NK-92 (cell line): ENCODE data around the gene SDF2L1.
"Not testable (repeated sequence)": the region's sequence is repeated elsewhere in the genome, so short reads cannot be mapped to it uniquely, and the experiment has no call there.

Experiments
- DNase-seq: peaks from one replicate; lab custom pipeline; 2025; ENCODE audit not compliant: unreplicated experiment; lab: John Stamatoyannopoulos, UW

The SDF2L1 gene, protein sequence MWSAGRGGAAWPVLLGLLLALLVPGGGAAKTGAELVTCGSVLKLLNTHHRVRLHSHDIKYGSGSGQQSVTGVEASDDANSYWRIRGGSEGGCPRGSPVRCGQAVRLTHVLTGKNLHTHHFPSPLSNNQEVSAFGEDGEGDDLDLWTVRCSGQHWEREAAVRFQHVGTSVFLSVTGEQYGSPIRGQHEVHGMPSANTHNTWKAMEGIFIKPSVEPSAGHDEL

DNA sequence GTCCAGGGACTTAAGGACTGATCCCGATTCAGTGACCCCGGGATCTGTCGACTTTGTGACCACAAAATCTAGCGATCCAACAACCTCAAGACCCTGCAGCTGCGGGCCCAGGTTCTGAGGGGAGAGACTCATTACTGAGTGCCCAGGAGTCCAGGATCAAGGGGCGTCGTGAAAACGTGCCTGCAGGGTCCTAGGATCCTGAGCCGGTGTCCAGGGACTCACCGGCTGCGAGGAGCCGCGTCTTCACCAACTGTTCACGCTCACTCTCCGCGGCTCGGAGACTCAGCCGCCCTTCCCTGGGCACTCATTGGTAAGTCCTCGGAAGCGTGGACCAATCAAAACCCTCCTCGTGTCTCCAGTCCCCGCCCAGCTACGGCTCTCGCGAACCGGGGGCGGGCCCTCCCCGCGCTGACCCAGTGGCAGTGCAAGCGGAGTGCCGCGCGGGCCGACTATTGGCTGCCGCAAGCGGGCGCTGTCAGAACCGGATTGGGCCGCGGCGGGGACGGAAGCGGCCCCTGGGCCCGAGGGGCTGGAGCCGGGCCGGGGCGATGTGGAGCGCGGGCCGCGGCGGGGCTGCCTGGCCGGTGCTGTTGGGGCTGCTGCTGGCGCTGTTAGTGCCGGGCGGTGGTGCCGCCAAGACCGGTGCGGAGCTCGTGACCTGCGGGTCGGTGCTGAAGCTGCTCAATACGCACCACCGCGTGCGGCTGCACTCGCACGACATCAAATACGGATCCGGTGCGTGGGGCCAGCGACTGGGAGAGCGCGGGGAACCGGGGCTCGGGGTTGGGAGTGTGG is at the start of gene SDF2L1:
Gene SDF2L1, plus strand, starts transcription at position 514 of the 795 bp plus-strand sequence. Its CDS starts 35 bp downstream, at position 549.
- peak; percentile 82 for DNase-seq

DNA sequence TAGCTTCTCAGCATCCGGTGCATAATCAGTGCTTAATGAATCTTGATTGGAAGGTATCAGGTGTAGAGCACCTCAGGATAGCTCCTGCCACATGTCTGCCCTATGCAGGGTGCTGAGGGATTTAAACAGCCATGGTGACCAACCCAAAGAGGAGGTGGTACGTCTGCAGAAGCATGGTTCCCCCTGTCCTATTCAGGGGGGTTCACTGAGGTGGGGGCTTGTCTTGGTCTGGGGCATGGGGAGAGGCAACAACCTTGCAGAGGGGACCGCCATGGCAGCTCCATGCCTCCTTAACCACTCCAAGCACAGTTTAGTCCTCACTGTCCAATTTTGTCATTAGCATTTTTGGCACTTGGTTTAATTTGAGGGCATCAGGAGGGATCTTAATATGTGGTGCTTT is 49.7 kb upstream of the SDF2L1 start:
- DNase-seq, result no peak

DNA sequence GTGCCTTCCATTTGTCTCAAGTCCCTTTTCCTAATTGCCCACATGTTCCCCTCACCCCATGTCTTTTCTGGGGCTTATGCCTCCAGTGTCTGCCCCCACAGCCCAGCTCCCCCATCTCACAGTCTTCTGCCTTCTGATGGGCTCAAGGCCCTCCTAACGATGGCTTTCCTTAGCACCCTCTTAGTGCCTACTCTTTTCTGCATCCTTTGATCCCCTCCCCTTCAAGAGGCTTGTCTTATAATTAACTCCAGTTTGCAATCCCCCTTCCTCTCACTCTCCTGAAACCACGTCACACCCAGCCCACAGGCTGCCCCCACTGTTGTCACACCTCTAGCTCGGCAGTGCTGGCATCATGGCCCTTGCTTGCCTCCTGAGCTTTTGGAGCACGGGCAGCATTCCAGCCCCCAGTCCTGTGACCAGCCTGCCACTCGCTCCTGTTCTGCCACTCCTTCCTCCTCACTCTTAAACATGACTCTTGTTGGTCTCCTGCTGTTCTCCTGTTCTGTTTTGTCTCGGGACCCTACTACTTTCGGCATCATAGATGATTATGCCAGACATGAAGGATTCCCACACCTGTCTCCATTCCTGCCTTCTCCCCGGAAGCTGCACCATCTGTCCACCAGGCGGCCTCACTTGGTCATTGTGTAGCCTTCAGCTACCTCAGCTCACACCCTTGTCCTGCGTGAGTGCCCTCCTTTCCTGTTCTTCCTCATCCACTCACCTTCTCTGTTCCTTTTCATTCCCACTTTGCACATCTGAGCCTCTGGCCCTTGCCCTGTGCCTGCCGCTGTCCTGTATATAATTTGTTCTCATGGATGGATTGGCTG is 48.5 kb upstream of the SDF2L1 start:
- DNase-seq, result no peak

DNA sequence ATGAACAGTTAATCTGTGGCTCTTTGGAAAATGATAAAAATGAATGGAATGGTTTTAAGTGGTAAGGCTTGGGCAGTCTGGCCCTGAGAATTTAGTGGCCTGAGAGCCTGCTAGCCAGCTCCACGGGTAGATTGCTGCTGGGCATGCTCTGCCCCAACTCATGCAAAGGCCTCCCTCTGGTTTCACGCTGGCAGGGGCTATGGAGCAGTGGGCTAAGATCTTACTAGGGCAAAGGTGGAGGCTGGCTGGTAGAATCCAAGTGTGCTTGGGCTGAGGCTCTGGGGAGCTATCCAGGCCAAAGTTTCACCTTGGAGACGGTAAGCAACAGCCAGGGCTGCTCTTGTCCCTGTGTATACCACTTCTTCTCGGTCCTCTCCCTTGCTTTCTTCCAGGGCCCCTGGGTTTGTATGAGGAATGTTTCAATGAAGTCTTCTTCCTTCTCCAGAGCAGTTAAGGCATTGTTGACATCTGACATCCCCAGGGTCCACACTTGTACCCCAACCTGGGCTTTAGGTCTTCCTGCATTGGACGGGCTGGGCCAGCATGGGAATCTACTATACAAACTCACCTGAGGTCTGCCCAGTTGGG is 47.1 kb upstream of the SDF2L1 start:
- no peak for DNase-seq

DNA sequence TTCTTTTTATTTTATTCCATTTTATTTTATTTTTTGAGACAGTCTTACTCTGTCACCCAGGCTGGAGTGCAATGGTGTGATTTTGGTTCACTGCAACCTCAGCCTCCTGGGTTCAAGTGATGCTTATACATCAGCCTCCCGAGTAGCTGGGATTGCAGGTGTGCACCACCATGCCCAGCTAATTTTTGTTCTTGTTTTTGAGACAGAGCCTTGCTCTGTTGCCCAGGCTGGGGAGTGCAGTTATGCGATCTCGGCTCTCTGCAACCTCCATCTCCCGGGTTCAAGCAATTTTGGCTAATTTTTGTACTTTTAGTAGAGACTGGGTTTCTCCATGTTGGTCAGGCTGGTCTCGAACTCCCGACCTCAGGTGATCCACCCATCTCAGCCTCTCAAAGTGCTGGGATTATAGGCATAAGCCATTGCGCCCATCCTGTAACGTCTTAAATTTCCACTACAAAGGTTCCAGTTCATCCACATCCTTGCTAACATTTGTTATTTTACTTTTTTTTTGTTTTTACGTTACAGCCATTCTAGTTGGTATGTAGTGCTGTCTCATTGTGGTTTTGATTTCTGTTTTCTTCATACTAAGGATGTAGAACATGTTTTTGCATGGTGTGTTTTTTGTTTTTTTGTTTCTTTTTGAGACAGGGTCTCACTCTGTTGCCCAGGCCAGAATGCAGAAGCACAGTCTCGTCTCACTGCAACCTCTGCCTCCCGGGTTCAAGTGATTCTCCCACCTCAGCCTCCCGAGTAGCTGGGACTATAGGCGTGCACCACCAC is 45.6 kb upstream of the SDF2L1 start:
- not testable (repeated sequence) for DNase-seq

DNA sequence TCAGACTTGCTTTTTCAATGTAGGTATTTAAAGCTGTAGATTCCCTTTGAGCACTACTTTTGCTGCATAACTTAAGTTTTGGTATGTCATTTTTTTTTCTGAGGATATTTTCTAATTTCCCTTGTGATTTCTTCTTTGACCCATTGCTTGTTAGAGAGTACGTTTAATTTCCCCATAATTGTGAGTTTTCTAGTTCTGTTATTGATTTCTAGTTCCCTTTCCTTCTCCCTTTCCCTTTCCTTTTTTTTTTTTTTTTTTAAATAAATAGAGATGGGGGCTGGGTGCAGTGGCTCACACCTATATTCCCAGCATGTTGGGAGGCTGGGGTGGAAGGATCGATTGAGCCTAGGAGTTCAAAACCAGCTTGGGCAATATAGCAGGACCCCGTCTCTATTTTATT is 43.8 kb upstream of the SDF2L1 start:
- no peak for DNase-seq

DNA sequence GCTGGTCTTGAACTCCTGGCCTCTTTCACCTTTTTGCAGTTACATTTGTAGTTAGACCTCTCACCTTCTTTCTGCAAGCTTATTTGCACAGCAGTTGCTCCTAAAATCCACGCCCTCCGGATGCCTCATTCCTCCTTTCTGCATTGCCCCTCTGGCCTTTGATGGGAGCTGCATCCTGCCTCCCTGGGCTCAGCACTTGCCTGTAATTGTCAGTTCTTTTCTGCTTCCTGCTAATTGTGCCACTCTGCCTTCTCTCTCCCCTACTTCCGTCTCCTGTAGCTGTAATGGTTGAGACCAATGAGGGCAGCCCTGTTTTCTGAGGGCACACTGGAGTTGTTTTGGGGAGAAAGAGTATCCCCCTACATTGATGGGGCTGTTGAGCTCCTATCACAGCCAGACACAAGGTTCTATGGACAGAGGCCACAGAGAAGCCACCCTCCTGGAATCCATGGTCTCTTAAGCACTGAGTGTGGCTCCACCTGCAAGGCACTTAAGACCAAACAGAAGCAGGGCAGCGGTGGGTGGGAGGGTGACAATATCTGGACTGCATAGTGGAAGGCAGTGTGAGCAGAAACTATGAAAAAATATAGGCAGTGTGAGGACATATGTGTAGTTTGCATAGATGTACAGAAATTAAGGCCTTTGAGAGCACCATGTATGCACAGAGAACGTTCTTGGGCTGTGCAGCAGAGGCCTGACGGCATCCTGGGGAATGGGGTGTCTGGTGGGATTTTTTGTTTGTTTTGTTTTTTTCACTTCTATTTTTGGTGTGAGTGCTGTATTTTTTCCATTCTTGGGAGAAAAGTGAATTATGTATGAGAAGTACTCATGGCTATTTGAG is 42.8 kb upstream of the SDF2L1 start:
- DNase-seq, result no peak

DNA sequence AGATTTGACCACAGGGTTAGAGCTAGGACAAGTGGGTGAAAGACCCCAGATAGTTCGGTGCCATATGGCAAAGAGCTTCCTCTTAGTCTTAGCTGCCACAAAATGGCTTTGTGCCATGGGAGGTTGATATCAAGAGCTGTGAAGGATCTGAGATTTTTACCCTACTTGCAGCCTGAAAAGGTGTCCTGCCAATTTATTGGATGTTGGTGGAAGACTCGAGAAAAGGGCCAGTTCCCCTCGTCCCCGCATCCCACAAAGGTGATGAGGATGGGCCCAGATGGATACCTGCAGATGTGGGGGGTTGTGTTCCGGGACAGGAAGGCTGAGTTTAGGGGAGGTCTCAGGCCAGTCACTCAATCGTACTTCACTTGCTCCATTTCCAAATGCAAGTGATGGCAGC is 39.5 kb upstream of the SDF2L1 start:
- no peak for DNase-seq

DNA sequence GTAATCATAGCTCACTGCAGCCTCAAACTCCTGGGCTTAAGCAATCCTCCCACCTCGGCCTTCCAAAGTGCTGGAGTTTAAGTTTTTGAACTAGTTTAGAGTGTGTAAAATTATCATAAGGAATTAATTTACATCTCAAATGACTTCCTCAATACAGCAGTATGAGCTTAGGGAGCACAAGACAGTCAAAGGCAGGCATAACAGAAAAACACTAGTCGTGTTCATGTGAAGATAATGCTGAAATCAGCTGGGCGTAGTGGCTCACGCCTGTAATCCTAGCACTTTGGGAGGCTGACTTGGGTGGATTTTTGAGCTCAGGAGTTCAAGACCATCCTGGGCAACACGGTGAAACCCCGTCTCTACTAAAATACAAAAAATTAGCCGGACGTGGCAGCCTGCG is 38.1 kb upstream of the SDF2L1 start:
- DNase-seq, result no peak

DNA sequence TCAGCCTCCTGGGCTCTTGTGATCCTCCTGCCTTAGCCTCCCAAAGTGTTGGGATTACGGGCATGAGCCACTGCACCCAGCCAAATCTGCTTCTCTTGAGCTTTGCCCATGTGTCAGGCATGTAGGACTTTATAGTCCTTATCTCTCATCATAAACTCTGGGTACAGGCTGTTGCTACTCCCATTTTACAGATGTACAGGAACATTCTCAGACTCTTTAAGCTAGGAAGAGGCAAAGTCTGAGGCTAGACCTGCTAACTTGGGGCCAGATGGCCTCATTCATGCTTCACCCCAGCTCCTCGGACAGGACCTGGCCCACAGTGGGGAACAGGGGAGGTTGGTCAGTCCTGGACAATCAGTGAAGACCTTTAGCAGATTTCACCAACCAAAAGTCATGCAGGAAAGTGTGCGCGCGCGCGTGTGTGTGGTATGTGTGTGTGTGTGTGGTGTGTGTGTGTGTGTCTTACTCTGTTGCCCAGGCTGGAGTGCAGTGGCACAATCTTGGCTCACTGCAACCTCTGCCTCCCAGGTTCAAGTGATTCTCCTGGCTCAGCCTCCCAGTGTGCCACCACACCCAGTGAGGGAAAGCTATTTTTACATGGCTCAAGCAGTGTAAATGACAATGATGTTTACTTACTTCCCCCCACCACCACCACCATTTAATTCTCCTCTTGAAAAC is 36.1 kb upstream of the SDF2L1 start:
- DNase-seq, result no peak

DNA sequence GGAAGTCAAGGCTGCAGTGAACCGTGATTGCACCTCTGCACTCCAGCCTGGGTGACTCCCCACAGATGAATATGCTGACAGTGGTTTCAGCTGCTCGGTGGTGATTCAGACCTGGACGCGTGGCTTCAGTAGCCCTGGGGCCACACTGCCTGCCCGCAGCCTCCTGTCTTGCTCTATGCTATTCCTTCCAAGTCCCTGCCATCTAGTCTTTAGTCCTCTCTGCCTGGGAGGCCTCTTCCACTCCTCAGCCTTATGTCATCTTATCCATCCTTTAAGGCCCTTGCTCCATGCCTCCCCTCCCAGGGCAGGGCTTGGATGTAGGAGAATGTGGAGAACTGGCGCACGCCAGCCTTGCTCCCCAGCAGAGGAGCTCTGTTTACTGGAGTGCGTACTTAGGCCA is 35.3 kb upstream of the SDF2L1 start:
- DNase-seq, result no peak

DNA sequence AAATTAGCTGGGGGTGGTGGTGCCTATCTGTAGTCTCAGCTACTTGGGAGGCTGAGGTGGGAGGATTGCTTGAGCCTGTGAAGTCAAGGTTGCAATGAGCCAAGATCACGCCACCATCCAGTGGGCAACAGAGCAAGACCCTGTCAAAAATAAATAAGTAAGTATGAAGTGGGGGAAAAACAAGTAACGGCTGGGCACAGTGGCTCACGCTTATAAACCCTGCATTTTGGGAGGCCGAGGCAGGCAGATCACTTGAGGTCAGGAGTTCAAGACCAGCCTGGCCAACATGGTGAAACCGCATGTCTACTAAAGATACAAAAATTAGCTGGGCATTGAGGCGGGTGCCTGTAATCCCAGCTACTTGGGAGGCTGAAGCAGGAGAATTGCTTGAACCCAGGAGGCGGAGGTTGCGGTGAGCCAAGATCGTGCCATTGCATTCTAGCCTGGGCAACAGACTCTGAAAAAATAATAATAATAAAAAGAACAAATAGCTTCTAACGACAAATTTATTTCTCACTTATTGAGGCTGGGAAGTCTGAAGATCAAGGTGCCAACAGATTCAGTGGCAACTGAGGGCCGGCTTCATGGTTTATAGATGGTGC is 32.4 kb upstream of the SDF2L1 start:
- DNase-seq, result not testable (repeated sequence)

DNA sequence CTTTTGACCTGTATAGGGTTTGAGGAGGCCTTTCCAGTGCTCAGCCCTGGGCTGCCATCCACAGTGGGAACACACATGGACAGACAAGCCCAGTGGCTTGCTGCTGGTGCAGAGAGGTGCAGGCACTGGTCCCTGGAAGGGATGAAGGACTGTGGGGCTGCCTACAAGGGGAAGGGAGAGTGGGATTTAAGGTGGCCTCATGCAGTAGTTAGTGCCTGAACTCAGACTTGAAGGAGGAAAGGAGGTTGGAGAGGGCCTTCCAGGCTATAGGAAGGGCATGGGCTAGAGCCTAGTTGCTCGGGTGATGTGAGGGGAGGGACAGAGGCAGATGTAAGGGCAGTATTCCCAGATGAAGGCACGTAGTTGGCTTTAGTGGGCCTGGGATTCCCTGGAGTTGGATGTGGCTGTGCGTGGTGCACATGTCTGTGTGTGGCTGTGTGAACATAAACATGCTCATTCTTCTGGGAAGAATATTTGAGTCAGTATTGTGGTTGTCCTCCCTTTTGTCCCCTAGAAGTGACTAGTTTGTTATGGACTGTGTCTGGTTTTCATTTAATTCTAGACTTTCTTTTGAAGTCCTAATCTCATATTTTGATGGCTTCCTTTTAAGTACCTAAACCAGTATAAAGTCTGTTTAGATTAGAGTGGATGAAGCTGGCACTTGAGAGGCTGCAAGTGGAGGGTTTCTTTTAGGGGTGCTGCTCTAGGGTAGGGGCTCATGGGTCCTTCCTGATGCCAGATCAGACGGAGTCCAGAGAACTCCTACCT is 30.7 kb upstream of the SDF2L1 start:
- no peak for DNase-seq

DNA sequence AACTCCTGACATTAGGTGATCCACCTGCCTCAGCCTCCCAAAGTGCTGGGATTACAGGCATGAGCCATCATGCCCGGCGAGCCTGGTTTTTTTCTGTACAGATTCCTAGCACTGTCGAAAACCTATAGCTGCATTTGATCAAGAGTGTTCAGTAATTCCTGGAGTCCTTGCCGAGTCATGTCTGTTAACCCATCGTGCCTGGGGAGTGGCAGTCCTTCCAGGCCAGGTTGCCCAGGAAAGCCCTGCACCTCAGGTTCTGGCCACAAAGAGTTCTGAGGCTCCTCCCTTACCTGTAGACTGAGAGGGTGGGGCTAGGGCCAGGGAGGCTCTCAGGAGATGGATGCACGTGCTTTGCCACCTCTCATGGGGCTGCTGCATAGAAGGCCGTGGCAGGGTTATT is 29.2 kb upstream of the SDF2L1 start:
- no peak for DNase-seq

DNA sequence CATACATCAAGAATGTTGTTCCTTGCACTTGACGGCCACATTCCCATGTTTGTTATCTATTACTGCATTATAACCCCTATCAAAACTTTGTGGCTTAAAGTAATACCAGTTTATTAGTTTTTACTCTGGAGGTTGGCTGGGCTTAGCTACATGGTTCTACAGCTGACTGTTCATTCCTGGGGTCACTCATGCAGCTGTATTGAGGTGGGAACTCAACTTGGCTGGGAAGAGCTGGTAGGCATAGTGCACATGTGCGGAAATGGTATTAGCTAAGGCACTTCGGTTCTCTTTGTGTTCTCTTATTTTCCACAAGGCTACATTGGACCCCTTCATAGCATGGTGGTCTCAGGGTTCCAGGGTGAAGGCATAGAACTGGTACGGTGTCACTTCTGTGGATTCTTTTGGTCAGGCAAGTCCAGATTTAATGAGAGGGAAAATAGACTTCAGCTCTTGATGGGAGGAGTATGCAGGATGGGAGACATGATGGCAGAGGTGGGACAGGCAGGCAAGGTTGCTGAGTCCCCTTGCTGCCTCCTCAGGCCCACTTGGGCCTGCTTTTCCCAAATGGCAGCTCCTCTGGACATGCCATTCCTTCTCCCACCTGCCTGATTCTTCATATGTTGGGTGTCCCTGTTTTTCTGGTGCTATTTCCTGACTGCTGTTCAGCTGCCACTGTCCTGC is 28.4 kb upstream of the SDF2L1 start:
- DNase-seq, result no peak

DNA sequence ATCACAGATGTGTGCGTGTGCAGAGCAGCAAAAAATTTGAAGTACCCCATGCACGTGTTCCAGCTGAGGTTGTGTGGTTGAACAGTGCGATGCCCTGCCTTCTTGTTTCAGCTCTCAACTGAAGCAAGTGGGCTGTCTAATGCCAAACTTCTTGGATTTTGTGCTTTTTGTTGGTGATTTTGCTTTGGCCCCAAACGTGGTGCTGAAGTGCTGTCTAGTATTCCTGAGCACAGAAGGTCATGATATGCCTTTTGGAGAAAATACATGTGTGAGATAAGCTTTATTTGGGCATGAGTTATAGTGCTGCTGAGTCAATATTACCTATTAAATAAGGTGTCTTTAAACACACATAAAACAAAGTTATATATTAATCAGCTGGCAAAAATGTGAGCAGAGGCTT is 26.4 kb upstream of the SDF2L1 start:
- no peak for DNase-seq

DNA sequence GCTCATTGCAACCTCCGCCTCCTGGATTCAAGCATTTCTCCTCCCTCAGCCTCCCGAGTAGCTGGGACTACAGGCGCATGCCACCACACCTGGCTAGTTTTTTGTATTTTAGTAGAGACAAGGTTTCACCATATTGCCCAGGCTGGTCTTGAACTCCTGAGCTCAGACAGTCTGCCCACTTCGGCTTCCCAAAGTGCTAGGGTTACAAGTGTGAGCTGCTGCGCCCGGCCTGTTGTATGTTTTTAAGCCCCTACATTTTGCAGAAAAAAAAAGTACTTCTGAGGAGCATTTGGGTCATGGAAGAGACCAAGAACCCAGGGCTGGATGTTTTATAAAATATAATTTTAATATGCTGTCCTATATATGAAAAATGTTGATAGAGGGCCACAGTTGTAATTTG is 24.8 kb upstream of the SDF2L1 start:
- DNase-seq, result not testable (repeated sequence)

DNA sequence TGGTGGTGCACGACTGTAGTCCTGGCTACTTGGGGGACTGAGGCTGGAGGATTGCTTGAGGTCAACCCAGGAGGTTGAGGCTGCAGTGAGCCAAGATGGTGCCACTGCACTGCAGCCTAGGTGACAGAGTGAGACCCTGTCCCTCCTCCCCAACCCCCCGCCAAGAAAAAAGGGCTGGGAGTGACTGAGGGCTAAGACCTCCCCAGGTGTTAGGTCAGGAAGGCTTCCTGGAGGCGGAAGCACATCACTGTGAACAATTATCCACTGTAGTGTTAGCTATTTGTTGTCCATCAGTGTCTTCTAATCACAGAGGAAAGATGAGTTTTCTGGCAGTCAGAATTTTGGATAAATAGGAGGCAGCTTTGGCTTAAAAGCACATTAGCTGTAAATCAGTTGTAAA is 21.1 kb upstream of the SDF2L1 start:
- no peak for DNase-seq
